Stimulated activated CD4-positive, alpha-beta T cell treated with anti-CD3 and anti-CD28 coated beads, Interleukin-12 subunit alpha, Interleukin-12 subunit beta, amount 100 ng/mL, for 48 hours (primary cell): ENCODE results near the gene RAD51D.
A peak's percentile ranks its signal among the peaks of the same experiment; 100 is the strongest.
"Not testable (repeated sequence)": the region's sequence is repeated elsewhere in the genome, so short reads cannot be mapped to it uniquely, and the experiment has no call there.

Experiments
- DNase-seq, 3 donors: peaks; one replicate each; pipeline ENCODE4 v3.0.0-alpha.2; 2020; ENCODE audit warnings: low read depth in 2 of 3, low spot score in 1 of 3

RAD51D gene

GRCh38 chr17:35119370-35120165 lies at the start of gene RAD51D:
TSS of gene RAD51D (minus strand) at chr17:35119860. CDS start at chr17:35119613, 247 bp downstream.
- DNase-seq: peak; percentile 68 to 75 (median 71)

DNA sequence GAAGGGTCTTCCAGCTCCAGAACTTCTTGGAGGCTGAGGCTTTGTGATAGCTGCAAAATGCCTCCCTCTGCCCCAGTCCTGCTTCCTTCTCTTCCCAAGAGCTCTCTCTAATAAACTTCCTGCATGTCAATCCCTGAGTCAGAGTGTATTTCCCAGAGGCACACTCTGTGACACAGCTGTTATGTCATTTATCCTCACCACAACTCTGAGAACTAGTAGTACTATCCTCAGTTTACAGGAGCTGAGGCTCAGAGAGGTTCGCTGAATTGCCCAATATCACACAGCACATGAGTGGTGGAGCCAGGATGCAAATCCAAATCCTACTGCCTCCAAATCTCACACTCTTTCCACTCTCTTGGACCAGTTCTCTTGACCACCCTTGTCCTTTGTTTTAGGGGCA lies 48.0 kb upstream of the RAD51D start:
- DNase-seq: no peak

- no peak for DNase-seq
Observed at GRCh38 chr17:35167046-35167445, 47.4 kb upstream of the RAD51D start.

GRCh38 chr17:35166526-35166925 lies 46.9 kb upstream of the RAD51D start:
- DNase-seq: no peak

DNA sequence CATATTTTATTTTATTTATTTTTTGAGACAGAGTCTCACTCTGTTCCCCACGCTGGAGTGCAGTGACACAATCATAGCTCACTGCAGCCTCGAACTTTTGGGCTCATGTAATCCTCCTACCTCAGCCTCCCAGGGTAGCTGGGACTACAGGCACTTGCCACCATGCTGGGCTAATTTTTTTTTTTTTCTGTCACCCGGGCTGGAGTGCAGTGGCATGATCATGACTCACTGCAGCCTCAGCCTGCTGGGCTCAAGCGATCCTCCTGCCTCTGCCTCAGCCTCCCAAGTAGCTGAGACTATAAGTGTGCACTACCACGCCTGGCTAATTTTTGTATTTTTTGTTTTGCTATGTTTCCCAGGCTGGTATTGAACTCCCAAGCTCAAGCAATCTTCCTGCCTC lies 45.1 kb upstream of the RAD51D start:
- no peak for DNase-seq

DNA sequence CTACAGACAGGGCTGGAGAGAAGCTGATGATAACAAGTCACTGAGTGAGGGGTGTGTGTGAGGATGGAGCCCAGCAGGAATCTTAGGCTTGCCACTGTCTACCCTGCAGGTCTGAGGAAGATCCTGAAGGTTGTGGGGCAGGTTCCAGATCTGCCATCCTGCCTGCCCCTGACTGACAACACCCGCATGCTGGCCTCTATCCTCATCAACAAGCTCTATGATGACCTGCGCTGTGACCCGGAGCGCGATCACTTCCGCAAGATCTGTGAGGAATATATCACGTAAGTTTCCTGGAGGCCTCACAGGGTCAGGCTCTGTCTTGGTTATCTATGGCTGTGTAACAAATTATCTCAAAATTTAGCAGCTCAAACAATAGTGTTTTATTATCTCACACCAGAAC lies 44.2 kb upstream of the RAD51D start:
- DNase-seq: no peak

DNA sequence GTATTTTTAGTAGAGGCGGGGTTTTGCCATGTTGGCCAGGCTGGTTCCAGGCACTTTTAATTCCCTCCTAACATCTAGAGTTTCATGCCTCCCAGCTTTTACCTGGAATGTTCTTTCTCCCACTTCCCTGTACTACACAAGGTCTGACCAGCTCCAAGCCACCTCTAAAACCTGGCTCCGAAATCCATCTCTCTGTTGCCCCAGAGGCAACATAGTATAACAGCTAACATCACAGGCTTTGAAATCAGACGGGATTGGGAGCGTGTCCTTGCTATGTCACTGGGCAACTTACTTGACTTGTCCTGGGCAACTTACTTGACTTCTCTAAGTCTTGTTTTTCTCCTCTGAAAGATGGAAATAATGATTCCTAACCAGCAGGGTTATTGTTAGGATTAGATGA lies 43.1 kb upstream of the RAD51D start:
- DNase-seq: no peak

DNA sequence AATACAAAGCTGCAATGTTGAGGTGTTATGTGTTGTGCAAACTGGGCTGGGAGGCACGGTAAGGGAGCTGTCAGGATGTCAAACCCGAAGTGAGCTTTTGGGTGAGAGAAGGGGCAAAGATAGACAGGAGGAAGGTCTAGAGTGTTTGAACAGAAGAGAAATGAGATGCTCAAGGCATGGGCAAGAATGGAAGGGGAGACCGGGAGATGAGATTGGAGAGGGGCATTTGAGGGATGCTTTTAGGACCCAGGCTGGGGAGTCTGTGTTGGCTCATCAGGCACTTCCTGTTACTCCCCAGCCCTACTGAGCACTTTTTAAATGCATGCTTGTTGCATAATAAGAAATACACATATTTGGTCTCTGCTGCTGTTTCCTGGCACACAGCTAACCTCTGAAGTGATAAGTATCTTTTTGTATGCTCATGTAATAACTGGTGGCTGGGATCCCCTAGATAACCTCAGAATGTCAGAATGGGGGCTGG lies 41.7 kb upstream of the RAD51D start:
- no peak for DNase-seq

GRCh38 chr17:35160354-35161201 lies 40.9 kb upstream of the RAD51D start:
- no peak for DNase-seq

- DNase-seq: no peak
Observed at GRCh38 chr17:35159940-35160339, 40.3 kb upstream of the RAD51D start.

DNA sequence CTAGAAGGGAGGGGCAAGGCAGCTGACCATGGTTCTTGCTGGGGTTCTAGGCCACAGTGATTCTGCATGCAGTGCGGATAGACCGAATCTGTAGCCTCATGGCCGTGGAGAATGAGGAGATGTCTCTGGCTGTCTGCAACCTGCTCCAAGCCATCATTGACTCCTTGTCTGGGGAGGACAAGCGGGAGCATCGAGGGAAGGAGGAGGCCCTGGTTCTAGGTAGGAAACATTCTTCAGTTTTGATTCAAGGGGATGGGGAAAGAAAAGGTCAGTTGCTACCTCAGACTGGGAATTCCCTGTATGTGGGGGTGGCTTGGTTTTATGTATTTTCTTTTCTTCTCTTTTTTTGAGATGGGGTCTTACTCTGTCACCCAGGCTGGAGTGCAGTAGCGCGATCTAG lies 35.6 kb upstream of the RAD51D start:
- no peak for DNase-seq

GRCh38 chr17:35154196-35155165 lies 34.8 kb upstream of the RAD51D start:
- no peak for DNase-seq

- no peak for DNase-seq
Observed at GRCh38 chr17:35152421-35153140, 32.9 kb upstream of the RAD51D start.

- not testable (repeated sequence) for DNase-seq
Observed at GRCh38 chr17:35151080-35151479, 31.4 kb upstream of the RAD51D start.

DNA sequence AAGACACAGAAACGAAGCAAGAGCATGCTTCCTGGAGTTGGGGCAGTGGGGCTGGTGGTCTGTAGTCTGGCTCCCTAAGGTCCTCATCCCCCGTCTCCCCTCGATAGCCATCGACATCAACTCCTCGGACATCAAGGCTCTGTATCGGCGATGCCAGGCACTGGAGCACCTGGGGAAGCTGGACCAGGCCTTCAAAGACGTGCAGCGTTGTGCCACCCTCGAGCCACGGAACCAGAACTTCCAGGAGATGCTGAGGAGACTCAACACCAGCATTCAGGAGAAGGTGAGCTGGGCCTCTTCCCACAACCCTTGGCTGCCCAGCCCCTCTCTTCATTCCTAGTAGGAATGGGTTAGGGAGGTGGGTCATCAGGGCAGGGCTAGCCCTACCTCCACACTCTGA lies 30.3 kb upstream of the RAD51D start:
- no peak for DNase-seq

- DNase-seq: no peak
Observed at GRCh38 chr17:35148144-35148543, 28.5 kb upstream of the RAD51D start.

GRCh38 chr17:35147375-35147905 lies 27.8 kb upstream of the RAD51D start, which contains the start of gene UNC45B:
TSS of gene UNC45B (plus strand) at chr17:35147817. CDS start at chr17:35148264, 447 bp downstream.
- no peak for DNase-seq

DNA sequence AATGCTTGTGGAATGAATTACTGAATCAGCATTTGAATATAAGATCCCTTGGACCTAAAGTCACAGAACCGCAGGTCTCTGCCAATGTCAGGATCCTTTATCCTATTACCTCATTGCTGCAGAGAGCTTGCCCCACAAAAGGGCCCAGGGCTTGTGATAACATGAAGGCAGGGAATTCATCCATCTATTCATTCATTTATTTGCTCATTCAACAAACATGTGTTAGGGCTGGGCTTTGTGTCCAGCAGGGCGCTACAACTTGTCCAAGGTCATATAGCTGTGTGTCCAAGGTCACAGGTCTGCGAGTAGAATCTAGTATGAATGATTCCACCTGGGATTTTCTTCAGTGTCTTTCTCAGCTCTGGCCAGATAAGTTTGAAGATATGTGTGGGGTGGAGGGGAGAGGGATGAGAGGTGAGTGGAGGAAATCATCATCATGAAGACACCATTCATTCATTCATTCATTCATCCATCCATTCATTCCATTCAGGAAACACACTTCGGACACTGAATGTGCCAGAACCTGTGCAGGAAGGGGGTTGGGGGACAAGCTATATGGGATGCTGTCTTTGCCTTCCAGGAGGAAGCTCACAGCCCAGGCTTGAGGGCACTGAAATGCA lies 26.7 kb upstream of the RAD51D start:
- no peak for DNase-seq

DNA sequence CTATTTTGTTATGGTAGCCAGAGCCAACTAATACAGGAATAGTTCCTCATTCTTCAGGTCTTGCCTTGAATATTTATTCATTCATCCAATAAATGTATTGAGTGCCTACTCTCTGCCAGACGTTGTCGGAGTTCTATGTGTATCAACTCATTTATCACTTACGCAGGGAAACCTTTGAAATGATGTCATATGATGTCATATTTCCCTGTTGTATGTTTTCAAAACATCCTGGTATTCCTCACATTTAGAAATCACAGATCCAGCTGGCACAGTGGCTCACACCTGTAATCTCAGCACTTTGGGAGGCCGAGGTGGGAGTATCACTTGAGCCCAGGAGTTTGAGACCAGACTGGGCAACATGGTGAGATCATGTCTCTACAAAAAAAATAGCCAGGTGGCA lies 25.2 kb upstream of the RAD51D start:
- DNase-seq: no peak

DNA sequence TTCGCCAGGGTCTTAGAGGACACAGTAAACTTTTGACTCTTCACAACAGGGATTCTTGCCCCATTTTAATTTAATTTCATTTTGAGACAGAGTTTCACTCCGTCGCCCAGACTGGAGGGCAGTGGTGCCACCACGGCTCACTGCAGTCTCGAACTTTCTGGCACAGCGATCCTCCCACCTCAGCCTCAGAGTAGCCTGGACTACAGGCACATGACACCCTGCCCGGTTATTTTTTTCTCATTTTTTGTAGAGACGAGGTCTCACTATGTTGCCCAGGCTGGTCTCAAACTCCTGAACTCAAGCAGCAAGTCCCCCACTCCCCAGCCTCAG lies 22.8 kb upstream of the RAD51D start:
- DNase-seq: no peak
